H1 (cell line): ENCODE results near the gene PRDM15. TPM values are rescaled to one million over a fixed set of nuclear protein-coding genes. Genes with fewer than 3 reads are reported as not detected.

Experiments used
- CTCF ChIA-PET: fragments of 300-600 bp; sonication (Branson Sonifier 250); formaldehyde crosslinking; loops from one replicate; lab custom pipeline; 2021; ENCODE audit not compliant: partially characterized antibody; lab: Charles Lee
- POLR2A ChIA-PET: fragments of 300-600 bp; sonication (Branson Sonifier 250); formaldehyde crosslinking; loops from one replicate; lab custom pipeline; 2021; ENCODE audit warnings: inconsistent platforms; ENCODE audit not compliant: partially characterized antibody; lab: Charles Lee
- DNase-seq, 2 experiments: peaks; one replicate each; pipeline versions ENCODE4 v3.0.0 to v3.0.0-alpha.2; 2010 to 2022; ENCODE audit warnings: low spot score in 2 of 2, low read depth in 1 of 2, mixed read lengths in 1 of 2
- FAIRE-seq: peaks from 2 replicates; lab custom pipeline; 2011; peaks lifted over from hg19 to GRCh38; lab: Jason Lieb, UNC
- H2AFZ ChIP-seq: 2 replicates; pipeline ENCODE4 v1.8.1; 2012; ENCODE audit warnings: low read length, inconsistent platforms
- H2AK5ac ChIP-seq: 2 replicates; pipeline ENCODE4 v1.6.1; 2013; ENCODE audit warnings: low read depth, low read length
- H2BK120ac ChIP-seq: replicated peaks from 2 replicates; pipeline ENCODE3; 2013; ENCODE audit warnings: low read depth, low read length, inconsistent platforms
- H2BK12ac ChIP-seq: 2 replicates; pipeline ENCODE4 v1.6.1; 2013; ENCODE audit warnings: low read depth, low read length
- H2BK15ac ChIP-seq: 2 replicates; pipeline ENCODE4 v1.6.1; 2013; ENCODE audit warnings: low read length
- H2BK20ac ChIP-seq: 2 replicates; pipeline ENCODE4 v1.6.1; 2013; ENCODE audit warnings: low read length
- H2BK5ac ChIP-seq: 2 replicates; pipeline ENCODE4 v1.6.1; 2013; ENCODE audit warnings: low read depth, low read length
- H3K14ac ChIP-seq: 2 replicates; pipeline ENCODE4 v1.6.1; 2013; ENCODE audit warnings: inconsistent platforms; ENCODE audit not compliant: insufficient read length
- H3K18ac ChIP-seq: 2 replicates; pipeline ENCODE4 v1.6.1; 2013; ENCODE audit warnings: low read length; ENCODE audit errors: extremely low read depth
- H3K23ac ChIP-seq: 2 replicates; pipeline ENCODE4 v1.6.1; 2013; ENCODE audit warnings: inconsistent platforms; ENCODE audit not compliant: insufficient read length
- H3K23me2 ChIP-seq: 2 replicates; pipeline ENCODE4 v1.6.1; 2013; ENCODE audit warnings: low read depth, low read length
- H3K27ac ChIP-seq: 2 replicates; pipeline ENCODE4 v1.6.1; 2011; ENCODE audit warnings: low read depth, low read length, inconsistent platforms
- H3K27me3 ChIP-seq, 4 experiments: replicated peaks in 1 of 4; 1 replicate in 1 of 4; 2 replicates in 3 of 4; pipeline versions ENCODE4 v1.6.1 to v1.8.1; 2011 to 2013; ENCODE audit warnings: low read length in 3 of 4, mild to moderate bottlenecking in 3 of 4, inconsistent platforms in 2 of 4, mixed read lengths in 2 of 4, moderate library complexity in 1 of 4; ENCODE audit not compliant: control insufficient read depth in 3 of 4, insufficient read depth in 3 of 4; ENCODE audit errors: extremely low read depth in 1 of 4
- H3K36me3 ChIP-seq, 4 experiments: 2 replicates each; pipeline versions ENCODE4 v1.6.1 to v1.8.1; 2011 to 2013; ENCODE audit warnings: mild to moderate bottlenecking in 4 of 4, low read length in 3 of 4, moderate library complexity in 2 of 4, control low read depth in 1 of 4, inconsistent platforms in 1 of 4; ENCODE audit not compliant: insufficient read depth in 4 of 4, control insufficient read depth in 2 of 4
- H3K4ac ChIP-seq: replicated peaks from 2 replicates; pipeline ENCODE3; 2013; ENCODE audit warnings: low read length, low read depth, mixed read lengths, inconsistent platforms; ENCODE audit not compliant: insufficient read length
- H3K4me1 ChIP-seq, 4 experiments: replicated peaks in 1 of 4; 1 replicate in 1 of 4; 2 replicates in 3 of 4; pipeline versions ENCODE4 v1.6.1 to v1.8.1; 2011 to 2013; ENCODE audit warnings: low read length in 3 of 4, inconsistent platforms in 2 of 4, mixed read lengths in 1 of 4; ENCODE audit not compliant: insufficient read depth in 4 of 4, control insufficient read depth in 3 of 4
- H3K4me2 ChIP-seq, 2 experiments: 2 replicates each; pipeline versions ENCODE4 v1.6.1 to v1.8.1; 2011 to 2013; ENCODE audit warnings: low read depth in 2 of 2, low read length in 2 of 2, control low read depth in 1 of 2, inconsistent platforms in 1 of 2, mild to moderate bottlenecking in 1 of 2; ENCODE audit not compliant: insufficient read depth in 1 of 2
- H3K4me3 ChIP-seq, 4 experiments: fragments of 200-600, 300-600 bp in 1 of 4; sonication (generic), shearing (Covaris generic), sonication (Bioruptor Twin) in 1 of 4; 2 replicates each; pipeline versions ENCODE4 v1.5.1 to v1.8.1; 2011 to 2016; ENCODE audit warnings: low read length in 4 of 4, low read depth in 3 of 4, control low read depth in 2 of 4, inconsistent platforms in 2 of 4, mild to moderate bottlenecking in 2 of 4, mixed read lengths in 1 of 4, moderate library complexity in 1 of 4; ENCODE audit not compliant: insufficient read depth in 2 of 4; ENCODE audit errors: extremely low read depth in 1 of 4
- H3K56ac ChIP-seq: replicated peaks from 2 replicates; pipeline ENCODE3; 2013; ENCODE audit warnings: low read depth, mild to moderate bottlenecking, mixed read lengths, low read length, inconsistent platforms; ENCODE audit not compliant: insufficient read length
- H3K79me1 ChIP-seq: 2 replicates; pipeline ENCODE4 v1.6.1; 2013; ENCODE audit warnings: low read depth, low read length, control low read depth
- H3K79me2 ChIP-seq, 2 experiments: 2 replicates each; pipeline versions ENCODE4 v1.6.1 to v1.8.1; 2012 to 2013; ENCODE audit warnings: low read length in 2 of 2, mild to moderate bottlenecking in 2 of 2, inconsistent platforms in 1 of 2; ENCODE audit not compliant: insufficient read depth in 2 of 2, control insufficient read depth in 1 of 2
- H3K9ac ChIP-seq, 4 experiments: replicated peaks in 1 of 4; 1 replicate in 1 of 4; 2 replicates in 3 of 4; pipeline versions ENCODE4 v1.6.1 to v1.8.1; 2011 to 2013; ENCODE audit warnings: low read depth in 3 of 4, low read length in 3 of 4, control low read depth in 2 of 4, mild to moderate bottlenecking in 2 of 4, moderate library complexity in 2 of 4, inconsistent platforms in 1 of 4; ENCODE audit errors: extremely low read depth in 1 of 4
- H3K9me3 ChIP-seq, 2 experiments: 2 replicates each; pipeline versions ENCODE4 v1.6.1 to v1.8.1; 2012 to 2013; ENCODE audit warnings: mild to moderate bottlenecking in 2 of 2, moderate library complexity in 2 of 2, control low read depth in 1 of 2, inconsistent platforms in 1 of 2, low read depth in 1 of 2, low read length in 1 of 2, mixed read lengths in 1 of 2; ENCODE audit not compliant: insufficient read depth in 2 of 2
- H4K20me1 ChIP-seq, 2 experiments: replicated peaks in 1 of 2; 2 replicates each; pipeline versions ENCODE3 to v1.8.1; 2011 to 2013; ENCODE audit warnings: inconsistent platforms in 2 of 2, low read length in 2 of 2, mild to moderate bottlenecking in 1 of 2; ENCODE audit not compliant: insufficient read depth in 2 of 2, control insufficient read depth in 1 of 2
- H4K5ac ChIP-seq: 2 replicates; pipeline ENCODE4 v1.6.1; 2013; ENCODE audit warnings: low read length, low read depth, mixed read lengths, inconsistent platforms; ENCODE audit not compliant: insufficient read length
- H4K8ac ChIP-seq: 2 replicates; pipeline ENCODE4 v1.8.0; 2013; ENCODE audit warnings: mild to moderate bottlenecking, moderate library complexity, low read length, inconsistent platforms; ENCODE audit not compliant: insufficient read depth; ENCODE audit errors: extremely low read depth
- H4K91ac ChIP-seq: replicated peaks from 2 replicates; pipeline ENCODE3; 2013; ENCODE audit warnings: low read length, mixed read lengths, inconsistent platforms; ENCODE audit not compliant: insufficient read length
- RAD21 ChIP-seq, 2 experiments: IDR thresholded peaks in 1 of 2; conservative IDR thresholded peaks in 1 of 2; 2 replicates each; pipeline ENCODE4 v1.6.1; 2011; ENCODE audit warnings: low read depth in 2 of 2, low read length in 2 of 2, improper control_type of control experiment in 1 of 2, inconsistent platforms in 1 of 2, mild to moderate bottlenecking in 1 of 2, moderate library complexity in 1 of 2
- SAP30 ChIP-seq: fragments of 300-600 bp; sonication (generic); IDR thresholded peaks from 2 replicates; pipeline ENCODE4 v1.7.1; 2012; ENCODE audit warnings: low read length, moderate library complexity, mild to moderate bottlenecking, inconsistent platforms; ENCODE audit not compliant: insufficient read depth, insufficient replicate concordance
- SIRT6 ChIP-seq: IDR thresholded peaks from one replicate; pipeline ENCODE4 v1.7.1; 2012; ENCODE audit warnings: low read length, inconsistent platforms
- SIX5 ChIP-seq: IDR thresholded peaks from 2 replicates; pipeline ENCODE4 v1.6.1; 2011; ENCODE audit warnings: mild to moderate bottlenecking, low read depth, low read length
- TBP ChIP-seq: IDR thresholded peaks from 2 replicates; pipeline ENCODE4 v1.6.1; 2011; ENCODE audit warnings: low read depth, low read length, improper control_type of control experiment
- WGBS, 2 experiments: shearing (Covaris generic) in 1 of 2; methylation state at CpG; one replicate each; pipeline versions ENCODE4 v1.1.6 to v1.1.7; 2013 to 2015; ENCODE audit warnings: low lambda C conversion rate in 2 of 2, mixed read lengths in 2 of 2, inconsistent platforms in 1 of 2, low coverage in 1 of 2, missing lambda C conversion rate in 1 of 2; ENCODE audit not compliant: insufficient replicate concordance in 2 of 2, insufficient coverage in 1 of 2, insufficient read length in 1 of 2; ENCODE audit errors: extremely low coverage in 1 of 2, missing lambda C conversion rate in 1 of 2; 5-methylcytosine and 5-hydroxymethylcytosine counted together
- polyA plus RNA-seq, 7 experiments: library from polyadenylated mRNA; depleted of rRNA in 3 of 7; stranded (reverse) in 5 of 7; unstranded in 2 of 7; fragments of >200 nt in 5 of 7; fragments of 200-250 nt in 2 of 7; gene quantifications; 1 replicate in 5 of 7; 2 replicates in 1 of 7; 4 replicates in 1 of 7; pipeline versions ENCODE4 v1.2.1 to v1.2.3, GENCODE V29; 2011 to 2013; ENCODE audit warnings: missing spikeins in 2 of 7, mixed read lengths in 2 of 7
- total RNA-seq: library from RNA; stranded (reverse); fragmentation: NEBNext Ultra II Directional; extraction: Animal tissue kit (Norgen Biotek cat#: 25700); gene quantifications from 2 replicates; pipeline ENCODE4 v1.2.1, GENCODE V29; 2021
- TF ChIP-seq, protein P1 (sequence below): IDR thresholded peaks from 2 replicates; pipeline ENCODE4 v1.6.1; 2011; ENCODE audit warnings: low read depth, mild to moderate bottlenecking, low read length; ENCODE audit not compliant: insufficient read depth
- TF ChIP-seq, protein P2 (sequence below), 3 experiments: IDR thresholded peaks; 1 replicate in 2 of 3; 2 replicates in 1 of 3; pipeline versions ENCODE4 v1.5.1 to v1.6.1; 2011; ENCODE audit warnings: low read length in 3 of 3, mild to moderate bottlenecking in 3 of 3, inconsistent platforms in 2 of 3, low read depth in 1 of 3, moderate library complexity in 1 of 3; ENCODE audit not compliant: insufficient read depth in 1 of 3; ENCODE audit errors: control extremely low read depth in 1 of 3

PRDM15 gene
- total and polyA plus RNA-seq, 2 of the 8 experiments (the other 6 are each of a cell fraction or from before 2014, with no cell fraction given): 9.7 to 10.5 TPM

DNA sequence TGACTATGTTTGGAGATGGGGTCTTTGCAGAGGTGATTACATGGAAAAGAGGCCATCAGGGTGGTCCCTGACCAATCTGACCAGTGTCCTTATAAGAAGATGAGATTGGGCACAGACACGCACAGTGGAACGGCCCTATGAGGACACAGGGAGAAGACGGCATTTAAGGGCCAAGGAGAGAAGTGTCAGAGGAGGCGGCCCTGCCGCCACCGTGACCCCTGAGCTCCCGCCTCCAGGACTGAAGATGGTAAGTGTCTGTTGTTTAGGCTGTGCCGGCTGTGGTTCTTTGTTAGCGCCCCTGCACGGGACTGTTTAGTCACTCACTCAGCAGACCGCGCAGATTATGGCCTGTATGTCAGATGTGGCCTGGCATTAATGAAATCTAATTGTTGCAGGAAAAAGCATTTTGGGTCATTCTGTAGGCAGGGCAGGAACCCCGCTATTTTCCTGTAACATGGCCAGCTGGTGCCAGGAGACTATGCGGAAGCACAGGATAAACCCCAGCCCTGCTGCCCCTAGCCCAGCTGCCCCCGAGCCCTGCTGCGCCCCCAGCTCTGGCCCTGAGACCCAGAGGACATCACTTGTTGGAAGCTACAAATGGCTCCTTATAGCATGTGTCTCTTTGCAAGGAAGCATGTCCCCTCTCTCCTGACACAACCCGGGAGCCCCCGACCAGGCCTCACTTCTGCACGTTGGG lies 58.6 kb downstream of the PRDM15 start:
- Histone ChIP-seq H2AFZ (no peak overlapping the region), H3K9ac (no peak overlapping the region), H2AK5ac (no peak overlapping the region), H3K4me2 (no peak overlapping the region), H3K27me3 (no peaks in the 10 kb centered on the region), H3K9me3 (no peaks in the 10 kb centered on the region), H3K23ac (no peak overlapping the region), H4K5ac (no peak overlapping the region), H3K14ac (no peak overlapping the region), H3K79me2 (no peaks in the 10 kb centered on the region), H4K20me1 (peaks cover 2 to 5% of the 10 kb centered on the region in 2 experiments), H4K8ac (no peak overlapping the region), H3K27ac (no peak overlapping the region), H4K91ac (no peak overlapping the region), H3K56ac (no peak overlapping the region), H3K23me2 (no peaks in the 10 kb centered on the region), H3K18ac (no peak overlapping the region), H3K4me3 (no peak overlapping the region), H2BK5ac (no peak overlapping the region), H2BK20ac (no peak overlapping the region), H3K36me3 (peaks cover 0 to 3% (median under 1%) of the 10 kb centered on the region in 4 experiments; a peak in 4 of 8 replicates), H2BK12ac (no peak overlapping the region), H2BK15ac (no peak overlapping the region), H3K79me1 (no peaks in the 10 kb centered on the region), H2BK120ac (no peak overlapping the region), H3K4ac (no peak overlapping the region), H3K4me1 (peaks cover 0 to 2% (median 0%) of the 10 kb centered on the region in 4 experiments; a peak in 1 of 7 replicates)
- FAIRE-seq: no peak
- no peak for DNase-seq
- CTCF ChIA-PET: interaction anchor here (0.9 to 8.1 kb wide), 6 partner anchors 10 to 208 kb away, joined by 3 to 132 read pairs (median 3); no protein-coding TSS in a partner anchor
- 91% methylated on average over 19 of the region's 19 CpGs; no CpG with 5 or more reads in 1 of the 2 experiments for WGBS, 2 experiments
- POLR2A ChIA-PET: no interaction called here
- TF ChIP-seq SAP30: no peak
- no peak for TF ChIP-seq SIX5
- TF ChIP-seq TBP: no peak
- TF ChIP-seq RAD21 (IDR thresholded peaks at IDR 0.05 in 1 of 2, conservative IDR thresholded peaks at IDR 0.05 in 1 of 2; ENCODE audit: low read depth in 2 of 2, low read length in 2 of 2): no peak
- TF ChIP-seq, protein P1, sequence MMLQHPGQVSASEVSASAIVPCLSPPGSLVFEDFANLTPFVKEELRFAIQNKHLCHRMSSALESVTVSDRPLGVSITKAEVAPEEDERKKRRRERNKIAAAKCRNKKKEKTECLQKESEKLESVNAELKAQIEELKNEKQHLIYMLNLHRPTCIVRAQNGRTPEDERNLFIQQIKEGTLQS: no peak
- TF ChIP-seq SIRT6: no peak
- TF ChIP-seq, protein P2, sequence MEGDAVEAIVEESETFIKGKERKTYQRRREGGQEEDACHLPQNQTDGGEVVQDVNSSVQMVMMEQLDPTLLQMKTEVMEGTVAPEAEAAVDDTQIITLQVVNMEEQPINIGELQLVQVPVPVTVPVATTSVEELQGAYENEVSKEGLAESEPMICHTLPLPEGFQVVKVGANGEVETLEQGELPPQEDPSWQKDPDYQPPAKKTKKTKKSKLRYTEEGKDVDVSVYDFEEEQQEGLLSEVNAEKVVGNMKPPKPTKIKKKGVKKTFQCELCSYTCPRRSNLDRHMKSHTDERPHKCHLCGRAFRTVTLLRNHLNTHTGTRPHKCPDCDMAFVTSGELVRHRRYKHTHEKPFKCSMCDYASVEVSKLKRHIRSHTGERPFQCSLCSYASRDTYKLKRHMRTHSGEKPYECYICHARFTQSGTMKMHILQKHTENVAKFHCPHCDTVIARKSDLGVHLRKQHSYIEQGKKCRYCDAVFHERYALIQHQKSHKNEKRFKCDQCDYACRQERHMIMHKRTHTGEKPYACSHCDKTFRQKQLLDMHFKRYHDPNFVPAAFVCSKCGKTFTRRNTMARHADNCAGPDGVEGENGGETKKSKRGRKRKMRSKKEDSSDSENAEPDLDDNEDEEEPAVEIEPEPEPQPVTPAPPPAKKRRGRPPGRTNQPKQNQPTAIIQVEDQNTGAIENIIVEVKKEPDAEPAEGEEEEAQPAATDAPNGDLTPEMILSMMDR (IDR thresholded peaks at IDR 0.05; ENCODE audit: control extremely low read depth in 1 of 3, insufficient read depth in 1 of 3, low read depth in 1 of 3, low read length in 3 of 3): no peak
